HepG2 (cell line): ENCODE results near the gene CEP97. TPM values are rescaled to one million over a fixed set of nuclear protein-coding genes. Genes with fewer than 3 reads are reported as not detected.

ENCODE experiments used
- CCDC6 ChIP-seq: sonication (generic); formaldehyde crosslinking; IDR thresholded peaks from 2 replicates; pipeline ENCODE4 v1.8.1; 2022; ENCODE audit warnings: mild to moderate bottlenecking, missing genetic modification reagents, moderate library complexity
- FOXK1 ChIP-seq: sonication (generic); formaldehyde crosslinking; IDR thresholded peaks from 2 replicates; pipeline ENCODE4 v1.4.0; 2020; ENCODE audit warnings: low read depth, missing genetic modification reagents, borderline replicate concordance
- GABPA ChIP-seq, 2 experiments: IDR thresholded peaks; 2 replicates each; pipeline ENCODE4 v1.6.1; 2011 to 2016; ENCODE audit warnings: low read depth in 2 of 2, low read length in 1 of 2, missing biosample characterization in 1 of 2, missing genetic modification characterization in 1 of 2
- GTF3A ChIP-seq: sonication (generic); formaldehyde crosslinking; conservative IDR thresholded peaks from 2 replicates; pipeline ENCODE4 v1.4.0; 2020; ENCODE audit warnings: mild to moderate bottlenecking, missing genetic modification reagents
- HDAC1 ChIP-seq: sonication (generic); formaldehyde crosslinking; IDR thresholded peaks from 2 replicates; pipeline ENCODE4 v1.5.1; 2020; ENCODE audit warnings: mild to moderate bottlenecking, missing genetic modification reagents
- HOXA3 ChIP-seq: sonication (generic); formaldehyde crosslinking; IDR thresholded peaks from 2 replicates; pipeline ENCODE4 v1.5.0; 2020; ENCODE audit warnings: missing genetic modification reagents
- KLF6 ChIP-seq: IDR thresholded peaks from 2 replicates; pipeline ENCODE4 v1.8.0; 2016; ENCODE audit warnings: missing biosample characterization, missing genetic modification reagents
- MXD1 ChIP-seq: sonication (generic); formaldehyde crosslinking; IDR thresholded peaks from 2 replicates; pipeline ENCODE4 v1.4.0; 2020; ENCODE audit warnings: mild to moderate bottlenecking, missing genetic modification reagents
- NR0B2 ChIP-seq: sonication (generic); formaldehyde crosslinking; IDR thresholded peaks from 2 replicates; pipeline ENCODE4 v1.4.0; 2020; ENCODE audit warnings: mild to moderate bottlenecking, missing genetic modification reagents
- RFXANK ChIP-seq: IDR thresholded peaks from 2 replicates; pipeline ENCODE4 v1.6.1; 2016
- RXRB ChIP-seq: IDR thresholded peaks from 2 replicates; pipeline ENCODE4 v1.6.1; 2016; ENCODE audit warnings: borderline replicate concordance, missing genetic modification reagents, missing compliant biosample characterization
- SIN3A ChIP-seq: IDR thresholded peaks from 2 replicates; pipeline ENCODE4 v1.6.1; 2011; ENCODE audit warnings: low read depth, mild to moderate bottlenecking, control low read depth, low read length, borderline replicate concordance
- SIX4 ChIP-seq: sonication (generic); formaldehyde crosslinking; IDR thresholded peaks from 2 replicates; pipeline ENCODE4 v1.4.0; 2020; ENCODE audit warnings: missing genetic modification reagents
- TIGD3 ChIP-seq: sonication (generic); formaldehyde crosslinking; IDR thresholded peaks from 2 replicates; pipeline ENCODE4 v1.5.1; 2020; ENCODE audit warnings: mild to moderate bottlenecking, missing genetic modification reagents, borderline replicate concordance
- TOPORS ChIP-seq: sonication (generic); formaldehyde crosslinking; IDR thresholded peaks from 2 replicates; pipeline ENCODE4 v1.8.0; 2023; ENCODE audit warnings: mild to moderate bottlenecking, missing genetic modification reagents
- ZFP1 ChIP-seq: IDR thresholded peaks from 2 replicates; pipeline ENCODE4 v1.6.1; 2016
- ZFP82 ChIP-seq: sonication (generic); formaldehyde crosslinking; IDR thresholded peaks from 2 replicates; pipeline ENCODE4 v1.5.1; 2020; ENCODE audit warnings: mild to moderate bottlenecking, missing genetic modification reagents, borderline replicate concordance
- ZIK1 ChIP-seq: sonication (generic); formaldehyde crosslinking; IDR thresholded peaks from 2 replicates; pipeline ENCODE4 v1.5.0; 2020; ENCODE audit warnings: mild to moderate bottlenecking, low read depth, missing genetic modification reagents, borderline replicate concordance
- ZNF280D ChIP-seq: sonication (generic); formaldehyde crosslinking; IDR thresholded peaks from 2 replicates; pipeline ENCODE4 v1.5.1; 2020; ENCODE audit warnings: mild to moderate bottlenecking, missing genetic modification reagents
- ZNF446 ChIP-seq: sonication (generic); formaldehyde crosslinking; IDR thresholded peaks from 2 replicates; pipeline ENCODE4 v1.5.0; 2020; ENCODE audit warnings: mild to moderate bottlenecking, missing genetic modification reagents
- ZNF547 ChIP-seq: sonication (generic); formaldehyde crosslinking; IDR thresholded peaks from 2 replicates; pipeline ENCODE4 v1.5.1; 2020; ENCODE audit warnings: mild to moderate bottlenecking, missing genetic modification reagents
- ZNF749 ChIP-seq: sonication (generic); formaldehyde crosslinking; IDR thresholded peaks from 2 replicates; pipeline ENCODE4 v1.8.0; 2022; ENCODE audit warnings: mild to moderate bottlenecking, missing genetic modification reagents, moderate library complexity, borderline replicate concordance
- ZNF773 ChIP-seq: sonication (generic); formaldehyde crosslinking; IDR thresholded peaks from 2 replicates; pipeline ENCODE4 v1.4.0; 2020; ENCODE audit warnings: missing genetic modification reagents, borderline replicate concordance
- ZNF780A ChIP-seq: sonication (generic); formaldehyde crosslinking; IDR thresholded peaks from 2 replicates; pipeline ENCODE4 v1.8.0; 2022; ENCODE audit warnings: mild to moderate bottlenecking, missing genetic modification reagents, moderate library complexity
- ZSCAN31 ChIP-seq: sonication (generic); formaldehyde crosslinking; IDR thresholded peaks from 2 replicates; pipeline ENCODE4 v1.5.0; 2020; ENCODE audit warnings: low read depth, mild to moderate bottlenecking, missing genetic modification reagents
- polyA plus RNA-seq, 8 experiments: library from polyadenylated mRNA; depleted of rRNA in 3 of 8; stranded (reverse) in 7 of 8; unstranded in 1 of 8; fragments of >200 nt; fragmentation: Illumina TruSeq in 4 of 8; extraction: Trizol in 4 of 8; gene quantifications; 2 replicates each; pipeline versions ENCODE4 v1.2.1 to v1.2.3, GENCODE V29; 2011 to 2016; ENCODE audit warnings: low read depth in 4 of 8, missing spikeins in 1 of 8, mixed read lengths in 1 of 8; ENCODE audit not compliant: insufficient read depth in 1 of 8
- total RNA-seq, 5 experiments: library from RNA; depleted of rRNA; stranded (reverse); fragments of >200 nt; fragmentation: Illumina TruSeq; extraction: Trizol; gene quantifications; 2 replicates each; pipeline ENCODE4 v1.2.3, GENCODE V29; 2016; ENCODE audit warnings: low read depth in 1 of 5

Gene CEP97
- total and polyA plus RNA-seq, 2 of the 13 experiments (the other 11 are each of a cell fraction or from before 2014, with no cell fraction given) = 0.99 to 6.5 TPM

- TF ChIP-seq ZSCAN31 (CRISPR knock-in tag) = peak; percentile 65; the same call in 1 of the 2 replicates
- TF ChIP-seq ZNF773 (CRISPR knock-in tag) = no peak
- peak; percentile 79 for TF ChIP-seq HDAC1 (CRISPR knock-in tag)
- no peak for TF ChIP-seq ZFP1 (CRISPR knock-in tag)
- TF ChIP-seq ZNF280D = peak; percentile 95; the same call in 1 of the 2 replicates
- no peak for TF ChIP-seq RFXANK (CRISPR knock-in tag)
- no peak for TF ChIP-seq NR0B2 (CRISPR knock-in tag)
- TF ChIP-seq TOPORS (CRISPR knock-in tag) = peak; percentile 76; the same call in 1 of the 2 replicates
- TF ChIP-seq FOXK1 (CRISPR knock-in tag) = 0 out of 2 replicates have a peak, but pooled peaks have one; percentile 27
- TF ChIP-seq ZNF780A (CRISPR knock-in tag) = no peak
- TF ChIP-seq CCDC6 = peak; percentile 64; the same call in 1 of the 2 replicates
- peak; percentile 36; the same call in 1 of the 2 replicates for TF ChIP-seq ZIK1
- TF ChIP-seq MXD1 (CRISPR knock-in tag) = peak; percentile 64; the same call in 1 of the 2 replicates
- peak; percentile 88 for TF ChIP-seq GABPA (IDR thresholded peaks at IDR 0.05; ENCODE audit: low read depth, low read length)
- TF ChIP-seq GABPA (CRISPR knock-in tag; IDR thresholded peaks at IDR 0.05; ENCODE audit: low read depth) = peak; percentile 86
- TF ChIP-seq GTF3A (CRISPR knock-in tag) = no peak
- TF ChIP-seq ZNF749 (CRISPR knock-in tag) = peak; percentile 74; the same call in 1 of the 2 replicates
- TF ChIP-seq KLF6 (CRISPR knock-in tag) = peak; percentile 18; the same call in 1 of the 2 replicates
- TF ChIP-seq RXRB (CRISPR knock-in tag) = peak; percentile 45; the same call in 1 of the 2 replicates
- TF ChIP-seq TIGD3 (CRISPR knock-in tag) = 0 out of 2 replicates have a peak, but pooled peaks have one; percentile 77
- TF ChIP-seq HOXA3 (CRISPR knock-in tag) = peak; percentile 76; the same call in 1 of the 2 replicates
- TF ChIP-seq SIX4 = no peak
- TF ChIP-seq SIN3A = peak; percentile 82
- TF ChIP-seq ZFP82 = peak; percentile 90
- peak; percentile 59; the same call in 1 of the 2 replicates for TF ChIP-seq ZNF547 (CRISPR knock-in tag)
- TF ChIP-seq ZNF446 = no peak
Observed at GRCh38 chr3:101676216-101676764, 48.1 kb upstream of the CEP97 start (continued).
